Stimulated activated CD8-positive, alpha-beta memory T cell treated with anti-CD3 and anti-CD28 coated beads, Interleukin-4, amount 100 ng/mL, for 4 hours (primary cell): ENCODE data around the gene MACF1.
"Not testable (repeated sequence)": the region's sequence is repeated elsewhere in the genome, so short reads cannot be mapped to it uniquely, and the experiment has no call there.

ENCODE experiments used
- DNase-seq, 2 donors: peaks; one replicate each; pipeline ENCODE4 v3.0.0-alpha.2; 2020; ENCODE audit warnings: low read depth in 2 of 2, low spot score in 1 of 2

The MACF1 gene

GRCh38 chr1:39488793-39489566 lies 284.5 kb downstream of the MACF1 start:
- no peak for DNase-seq

- DNase-seq = no peak
These were observed 285.2 kb downstream of the MACF1 start for GRCh38 chr1:39489567-39490239.

- DNase-seq = no peak
These were observed 286.2 kb downstream of the MACF1 start for GRCh38 chr1:39490596-39491145.

- DNase-seq = peak; percentile 25 to 50
These were observed 286.8 kb downstream of the MACF1 start, which contains the start of gene BMP8A for GRCh38 chr1:39491146-39491921. Gene BMP8A, plus strand, starts transcription at chr1:39491636. Its CDS starts 356 bp downstream, at chr1:39491992.

- DNase-seq = not testable (repeated sequence)
These were observed 287.9 kb downstream of the MACF1 start for GRCh38 chr1:39492118-39493042.

- DNase-seq = not testable (repeated sequence)
These were observed 288.7 kb downstream of the MACF1 start for GRCh38 chr1:39493043-39493810.

- DNase-seq = no peak
These were observed 290.3 kb downstream of the MACF1 start for GRCh38 chr1:39494671-39495410.

- not testable (repeated sequence) for DNase-seq
These were observed 292.0 kb downstream of the MACF1 start for GRCh38 chr1:39496520-39496919.

- DNase-seq = no peak
These were observed 293.1 kb downstream of the MACF1 start for GRCh38 chr1:39497585-39497984.

GRCh38 chr1:39498096-39498710 lies 293.7 kb downstream of the MACF1 start:
- DNase-seq = not testable (repeated sequence)

- not testable (repeated sequence) for DNase-seq
These were observed 294.3 kb downstream of the MACF1 start for GRCh38 chr1:39498821-39499220.

GRCh38 chr1:39499668-39500067 lies 295.2 kb downstream of the MACF1 start:
- no peak for DNase-seq

GRCh38 chr1:39500862-39501389 lies 296.4 kb downstream of the MACF1 start:
- DNase-seq = no peak

- DNase-seq = no peak
These were observed 297.2 kb downstream of the MACF1 start for GRCh38 chr1:39501666-39502065.

- DNase-seq = not testable (repeated sequence)
These were observed 299.9 kb downstream of the MACF1 start for GRCh38 chr1:39504436-39504835.

- DNase-seq = no peak
These were observed 300.8 kb downstream of the MACF1 start for GRCh38 chr1:39505289-39505688.

- no peak for DNase-seq
These were observed 302.9 kb downstream of the MACF1 start for GRCh38 chr1:39507230-39507928.
